GM04504 (cell line): ENCODE measurements around the gene TMEM140.

ENCODE experiments used
- DNase-seq: peaks from one replicate; pipeline ENCODE4 v3.0.0-alpha.2; 2012; ENCODE audit warnings: low read depth

Gene TMEM140

GRCh38 chr7:135195156-135195555 is 47.3 kb downstream of the TMEM140 start:
- DNase-seq: no peak

DNA sequence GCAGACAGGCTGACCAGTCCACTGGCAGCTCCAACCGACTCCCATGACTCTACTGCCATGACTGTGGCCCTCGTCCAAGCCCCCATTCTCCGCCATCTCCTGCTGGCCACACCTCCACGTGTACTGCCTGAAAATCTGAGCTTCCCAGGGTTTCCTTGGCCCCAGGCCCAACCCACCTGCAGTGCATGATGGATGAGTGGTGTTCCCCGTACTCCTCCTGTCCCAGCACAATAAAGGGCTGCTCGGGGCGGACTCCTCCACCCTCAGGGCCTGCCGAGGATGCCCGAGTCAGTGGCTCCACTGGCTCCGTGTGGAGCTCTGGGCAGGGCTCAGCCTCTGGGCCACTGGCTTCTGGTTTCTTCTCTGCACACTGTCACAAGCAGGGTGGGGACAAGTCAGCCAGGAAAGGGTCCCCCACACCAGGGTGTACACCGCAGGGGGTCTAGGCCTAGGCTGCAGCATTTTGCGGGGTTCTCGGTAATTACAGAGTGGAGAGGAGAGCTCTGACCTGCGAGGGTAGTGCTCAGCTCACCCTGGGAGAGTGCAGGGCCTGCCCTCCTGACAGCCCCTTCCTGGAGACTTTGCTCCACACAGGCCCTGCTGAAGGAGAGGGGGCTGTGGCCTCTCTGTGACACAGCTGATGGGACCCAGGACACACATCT is 48.2 kb downstream of the TMEM140 start:
- DNase-seq: no peak

GRCh38 chr7:135197343-135197742 is 49.5 kb downstream of the TMEM140 start:
- DNase-seq: no peak

DNA sequence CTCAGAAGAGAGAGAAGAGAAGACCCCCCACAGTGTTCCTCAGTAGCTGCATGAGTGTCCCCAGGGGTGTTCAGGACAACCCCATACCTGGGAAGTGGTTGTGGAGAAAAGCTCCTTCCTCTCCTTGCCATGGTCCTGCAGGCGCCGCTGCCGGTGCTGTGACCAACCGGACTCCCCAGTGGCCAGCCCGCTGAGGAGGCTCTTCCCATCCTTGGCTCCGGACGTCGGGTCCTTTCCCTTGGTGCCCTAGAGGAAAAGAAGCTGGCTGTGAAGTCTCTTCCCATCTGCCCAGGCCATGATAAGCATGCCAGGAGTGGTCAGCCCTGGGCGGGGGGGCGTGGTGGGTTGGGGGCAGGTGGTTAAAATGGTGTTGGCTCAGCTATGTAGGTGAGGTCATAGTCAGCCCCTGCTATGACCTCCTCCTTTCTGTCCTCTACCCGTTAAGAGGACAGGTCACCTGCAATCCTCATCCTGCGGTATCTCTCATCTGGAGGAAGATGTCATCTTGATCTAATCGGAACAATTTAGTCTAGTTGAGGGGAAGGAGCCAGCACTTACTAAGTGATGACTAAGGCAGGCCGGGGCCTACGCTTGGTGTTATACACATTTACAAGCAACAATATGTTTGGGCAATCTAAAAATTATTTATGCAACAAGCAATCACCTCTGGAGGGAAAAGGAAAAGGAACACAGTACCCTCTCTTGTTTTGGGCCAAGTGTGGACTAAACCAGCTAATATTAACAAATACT is 50.2 kb downstream of the TMEM140 start:
- no peak for DNase-seq

DNA sequence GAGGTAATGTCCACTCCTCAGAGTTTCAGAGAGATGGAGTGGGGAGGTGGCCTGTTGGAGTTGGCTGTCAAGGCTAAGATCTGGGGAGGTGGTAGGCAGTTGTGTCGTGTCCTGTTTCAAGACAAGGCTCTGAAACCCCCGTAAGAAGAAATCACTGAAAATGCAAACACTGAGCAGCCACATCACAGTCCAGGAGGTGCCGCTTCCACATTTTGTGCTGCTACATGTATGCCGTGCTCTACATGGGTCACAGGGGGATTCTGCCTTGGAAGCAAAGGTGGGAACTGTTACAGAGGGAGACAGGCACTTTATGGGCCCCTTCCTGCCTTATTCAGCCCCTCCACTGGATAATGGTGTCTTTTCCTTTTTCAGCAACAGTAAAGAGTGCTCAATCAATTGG is 51.6 kb downstream of the TMEM140 start:
- no peak for DNase-seq

- no peak for DNase-seq
Measured at GRCh38 chr7:135200821-135201331, 53.0 kb downstream of the TMEM140 start.

DNA sequence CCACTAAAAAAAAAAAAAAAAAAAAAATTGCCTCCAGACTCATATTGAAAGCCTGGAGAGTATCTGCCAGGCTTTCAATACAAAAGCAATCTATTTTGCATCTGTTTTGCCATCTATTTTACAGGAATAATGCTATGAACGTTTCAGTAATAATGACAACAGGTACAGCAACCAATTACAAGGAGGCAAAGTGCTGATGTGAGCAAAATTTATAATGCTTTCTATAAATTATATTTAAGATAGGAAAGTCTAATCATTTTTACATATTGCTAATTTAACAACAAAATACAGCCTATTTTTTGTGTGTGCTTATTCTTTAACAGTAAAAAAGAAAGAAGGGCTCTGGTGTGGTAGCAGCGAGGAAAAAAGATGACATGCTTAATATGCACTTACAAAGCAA is 53.5 kb downstream of the TMEM140 start:
- no peak for DNase-seq

DNA sequence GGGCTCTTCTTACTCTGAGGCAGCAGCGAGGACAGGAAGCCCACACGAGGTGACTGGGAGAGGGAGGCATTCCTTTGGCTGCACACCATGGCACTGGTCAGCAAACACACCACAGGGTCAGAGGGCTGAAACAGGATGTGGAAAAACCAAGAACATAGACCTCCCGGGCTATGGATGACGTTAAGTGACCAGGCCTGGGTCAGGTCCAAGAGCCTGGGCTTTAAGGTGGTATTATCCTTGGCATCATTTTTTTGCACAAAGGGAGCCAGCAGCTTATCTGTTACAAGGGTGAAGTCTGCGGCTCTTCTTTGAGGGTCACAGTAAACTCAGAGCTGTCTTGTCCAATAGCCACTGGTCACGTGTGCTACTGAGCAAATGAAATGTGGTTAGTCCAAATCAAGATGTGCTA is 56.5 kb downstream of the TMEM140 start:
- DNase-seq: no peak

DNA sequence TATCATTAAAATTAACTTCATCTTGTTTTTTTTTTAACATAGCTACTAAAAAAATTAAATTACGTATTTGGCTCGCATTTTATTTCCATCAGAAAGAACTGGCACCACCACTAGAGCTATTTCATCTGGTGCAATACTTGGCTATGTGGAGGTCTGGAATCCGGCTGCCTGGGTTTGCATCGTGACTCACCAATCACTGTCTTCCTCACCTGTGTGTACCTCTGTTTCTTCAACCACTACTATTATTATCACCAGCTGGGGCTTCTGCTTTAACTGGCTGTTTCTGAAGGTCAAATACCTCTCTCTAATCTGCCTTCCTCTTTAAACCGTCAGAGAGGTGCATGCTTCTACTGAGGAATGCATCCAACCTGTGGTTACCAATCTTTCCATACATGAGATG is 57.0 kb downstream of the TMEM140 start:
- DNase-seq: no peak

GRCh38 chr7:135205850-135206249 is 58.0 kb downstream of the TMEM140 start:
- no peak for DNase-seq

- DNase-seq: no peak
Measured at GRCh38 chr7:135206941-135207391, 59.1 kb downstream of the TMEM140 start.

- DNase-seq: no peak
Measured at GRCh38 chr7:135207406-135208101, 59.7 kb downstream of the TMEM140 start.

GRCh38 chr7:135208102-135208793 is 60.4 kb downstream of the TMEM140 start:
- no peak for DNase-seq

GRCh38 chr7:135209225-135209834 is 61.5 kb downstream of the TMEM140 start:
- DNase-seq: no peak

GRCh38 chr7:135210888-135211178 is 63.0 kb downstream of the TMEM140 start:
- no peak for DNase-seq

DNA sequence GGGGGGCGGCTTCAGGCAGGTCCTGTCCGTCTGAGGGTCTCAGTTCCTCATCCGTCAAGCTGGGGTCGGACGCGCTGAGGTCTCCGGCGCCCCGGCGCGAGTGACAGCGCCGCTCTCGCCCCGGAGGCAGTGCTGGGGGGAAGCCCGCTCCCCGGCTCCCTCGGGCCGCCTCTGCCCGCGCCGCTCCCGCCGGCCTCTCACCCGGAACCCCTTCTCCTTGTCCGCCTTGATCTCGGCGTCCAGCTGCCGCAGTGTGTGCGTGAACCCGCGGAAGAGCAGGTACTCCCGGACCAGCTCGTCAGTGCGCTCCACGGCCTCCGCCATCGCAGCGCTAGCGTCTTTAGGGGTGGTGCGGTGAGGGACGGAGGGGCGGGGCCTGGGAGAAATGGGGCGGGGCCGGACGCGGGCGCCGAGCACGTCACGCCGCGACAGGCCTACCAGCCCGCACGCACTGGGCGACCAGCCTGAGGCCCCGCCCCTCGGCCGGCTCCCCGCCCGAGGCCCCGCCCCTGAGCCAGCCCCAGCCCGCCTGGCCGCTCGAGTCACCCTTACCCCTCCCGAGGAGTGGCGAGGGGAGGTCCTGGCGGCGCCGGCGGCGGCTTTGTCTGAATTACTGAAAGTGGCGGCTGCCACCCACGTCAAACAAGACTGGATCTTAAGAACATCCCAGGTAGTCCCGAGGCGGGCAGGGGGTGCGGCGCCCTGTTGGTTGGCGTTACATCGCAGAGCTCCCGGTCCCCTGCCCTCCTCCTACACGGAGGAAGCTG is 63.5 kb downstream of the TMEM140 start, which contains the start of gene WDR91:
Gene WDR91, minus strand, starts transcription at position 348 of the 767 bp plus-strand sequence. Its CDS starts 24 bp downstream, at position 324.
- DNase-seq: peak; percentile 79

GRCh38 chr7:135211946-135212685 is 64.2 kb downstream of the TMEM140 start:
- peak; percentile 40 for DNase-seq

GRCh38 chr7:135213831-135214230 is 66.0 kb downstream of the TMEM140 start:
- no peak for DNase-seq

GRCh38 chr7:135215180-135215579 is 67.3 kb downstream of the TMEM140 start:
- no peak for DNase-seq

DNA sequence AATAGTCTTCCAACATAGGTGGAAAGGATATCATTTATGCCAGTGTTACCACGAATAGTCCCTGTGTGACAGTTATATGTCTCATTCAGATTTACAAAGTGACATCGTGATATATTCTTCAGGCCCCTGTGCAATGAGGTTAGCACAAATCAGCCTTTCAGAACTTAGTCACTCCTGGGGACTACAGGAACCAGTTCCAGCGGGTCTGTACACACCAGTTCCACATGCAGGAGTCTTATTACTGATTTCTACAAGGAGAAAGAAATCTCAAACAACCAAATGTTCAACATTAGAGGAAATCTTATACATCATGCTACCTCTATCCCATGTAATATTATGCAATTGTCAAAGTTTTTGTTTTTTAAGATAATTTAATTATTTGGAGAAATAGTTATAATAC is 67.8 kb downstream of the TMEM140 start:
- no peak for DNase-seq
